Thyroid gland (tissue), 4 donors: ENCODE measurements around the gene XRCC6.

Experiments used
- POLR2A ChIP-seq, 2 donors: fragments of 450-650 bp; IDR thresholded peaks; one replicate each; pipeline ENCODE4 v1.6.1; 2017; ENCODE audit warnings: antibody characterized with exemption in 2 of 2, mild to moderate bottlenecking in 2 of 2, moderate library complexity in 1 of 2
- TF ChIP-seq, protein P1 (sequence below), 6 experiments: fragments of 200-600 bp in 3 of 6; fragments of 450-650 bp in 3 of 6; sonication (generic) in 3 of 6; IDR thresholded peaks; one replicate each; pipeline ENCODE4 v1.5.1; 2016 to 2019; ENCODE audit warnings: antibody characterized with exemption in 6 of 6, mild to moderate bottlenecking in 2 of 6, inconsistent platforms in 1 of 6, moderate library complexity in 1 of 6

- no peak for TF ChIP-seq POLR2A (IDR thresholded peaks at IDR 0.05)
- TF ChIP-seq, protein P1, sequence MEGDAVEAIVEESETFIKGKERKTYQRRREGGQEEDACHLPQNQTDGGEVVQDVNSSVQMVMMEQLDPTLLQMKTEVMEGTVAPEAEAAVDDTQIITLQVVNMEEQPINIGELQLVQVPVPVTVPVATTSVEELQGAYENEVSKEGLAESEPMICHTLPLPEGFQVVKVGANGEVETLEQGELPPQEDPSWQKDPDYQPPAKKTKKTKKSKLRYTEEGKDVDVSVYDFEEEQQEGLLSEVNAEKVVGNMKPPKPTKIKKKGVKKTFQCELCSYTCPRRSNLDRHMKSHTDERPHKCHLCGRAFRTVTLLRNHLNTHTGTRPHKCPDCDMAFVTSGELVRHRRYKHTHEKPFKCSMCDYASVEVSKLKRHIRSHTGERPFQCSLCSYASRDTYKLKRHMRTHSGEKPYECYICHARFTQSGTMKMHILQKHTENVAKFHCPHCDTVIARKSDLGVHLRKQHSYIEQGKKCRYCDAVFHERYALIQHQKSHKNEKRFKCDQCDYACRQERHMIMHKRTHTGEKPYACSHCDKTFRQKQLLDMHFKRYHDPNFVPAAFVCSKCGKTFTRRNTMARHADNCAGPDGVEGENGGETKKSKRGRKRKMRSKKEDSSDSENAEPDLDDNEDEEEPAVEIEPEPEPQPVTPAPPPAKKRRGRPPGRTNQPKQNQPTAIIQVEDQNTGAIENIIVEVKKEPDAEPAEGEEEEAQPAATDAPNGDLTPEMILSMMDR (IDR thresholded peaks at IDR 0.05), result no peak
Measured at GRCh38 chr22:41598081-41598480, 23.0 kb upstream of the XRCC6 start.
